Left lung (tissue), 10 donors: Measurements from ENCODE around the gene PARD6G. TPM values are rescaled to one million over a fixed set of nuclear protein-coding genes. Genes with fewer than 3 reads are reported as not detected.

ENCODE experiments used
- ATAC-seq: fragments of 200-7000 bp; cut with Tn5 transposase; one replicate; pipeline ENCODE4 v1.9.1; 2020; ENCODE audit warnings: moderate library complexity
- DNase-seq, 4 donors: peaks; one replicate each; pipeline ENCODE4 v3.0.0-alpha.2; 2013 to 2020
- H3K27ac ChIP-seq, 2 donors: fragments of 200-600 bp; sonication (generic) in 1 of 2; one replicate each; pipeline versions ENCODE4 v1.5.0 to v1.8.0; 2020 to 2021
- H3K27me3 ChIP-seq, 2 donors: fragments of 200-600 bp; sonication (generic) in 1 of 2; one replicate each; pipeline versions ENCODE4 v1.5.0 to v1.8.0; 2020 to 2021
- H3K36me3 ChIP-seq, 2 donors: fragments of 200-600 bp; sonication (generic) in 1 of 2; one replicate each; pipeline versions ENCODE4 v1.5.0 to v1.8.0; 2020 to 2021
- H3K4me1 ChIP-seq, 2 donors: fragments of 200-600 bp; one replicate each; pipeline ENCODE4 v1.8.0; 2021
- H3K4me3 ChIP-seq, 2 donors: fragments of 200-600 bp; sonication (generic) in 1 of 2; one replicate each; pipeline versions ENCODE4 v1.5.0 to v1.8.0; 2020 to 2021; ENCODE audit warnings: mild to moderate bottlenecking in 1 of 2
- H3K9me3 ChIP-seq, 2 donors: fragments of 200-600 bp; sonication (generic) in 1 of 2; one replicate each; pipeline versions ENCODE4 v1.5.0 to v1.8.0; 2020 to 2021
- intact Hi-C, 2 donors: fragments of 100-400 bp; cut with DNase I; formaldehyde crosslinking; loops; one replicate each; pipeline versions ENCODE4 v1.11.2 to v1.14.2; 2022
- polyA plus RNA-seq, 6 donors: library from polyadenylated mRNA; unstranded; fragments of 120-200 nt; gene quantifications; one replicate each; pipeline ENCODE4 v1.2.1, GENCODE V29; 2013; ENCODE audit not compliant: insufficient read length in 6 of 6
- total RNA-seq, 2 donors: library from RNA; stranded (reverse); fragmentation: NEBNext Ultra II Directional; extraction: Animal tissue kit (Norgen Biotek cat#: 25700); gene quantifications; one replicate each; pipeline ENCODE4 v1.2.1, GENCODE V29; 2021
- TF ChIP-seq, protein P1 (sequence below), 2 donors: fragments of 200-600 bp; sonication (generic) in 1 of 2; IDR thresholded peaks; one replicate each; pipeline versions ENCODE4 v1.5.0 to v1.8.0; 2021; ENCODE audit warnings: antibody characterized with exemption in 2 of 2
- donor health status: DM: no; HTN: yes; CAD: no.
- donor health status: DM: no; HTN: no; CAD: no.

PARD6G gene
- total and polyA plus RNA-seq, 8 donors, result 6.9 to 25.2 (median 19.8) TPM

DNA sequence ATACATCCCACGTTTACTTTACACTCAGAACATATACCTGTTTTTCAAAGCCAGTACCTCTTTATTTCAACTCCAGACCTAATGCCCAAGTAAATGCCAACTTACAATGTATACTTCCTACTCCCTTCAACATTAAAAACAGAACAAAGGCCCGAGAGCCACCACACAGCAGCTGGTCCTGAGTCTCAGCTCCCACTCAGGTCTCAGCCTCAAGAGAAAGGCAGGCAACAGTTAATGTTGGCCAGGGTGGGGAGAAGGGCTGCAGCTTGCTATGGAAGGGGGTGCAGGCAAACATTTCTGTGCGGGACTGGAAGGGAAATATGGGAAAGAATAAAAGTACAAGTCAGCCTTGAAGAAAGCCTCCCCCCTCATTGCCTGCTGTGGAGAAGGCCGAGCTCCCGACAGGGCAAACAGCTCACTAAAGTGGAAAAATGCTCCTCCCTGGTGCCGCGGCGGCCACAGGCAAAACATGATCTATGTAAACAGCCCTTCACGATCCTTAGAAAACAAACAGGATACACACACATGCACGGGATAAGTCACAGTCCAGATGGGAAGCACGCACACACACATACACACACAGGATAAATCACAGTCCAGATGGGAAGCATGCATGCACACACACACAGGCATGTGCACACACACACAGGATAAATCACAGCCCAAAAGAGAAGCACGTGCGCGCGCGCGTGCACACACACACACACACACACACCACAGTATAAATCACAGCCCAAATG lies 70.8 kb downstream of the PARD6G start:
- no peak overlapping the region for H3K27ac ChIP-seq
- H3K4me1 ChIP-seq, result no peaks in the 10 kb centered on the region
- no peaks in the 10 kb centered on the region for H3K9me3 ChIP-seq
- H3K27me3 ChIP-seq, result peaks cover 0 to 10% of the 10 kb centered on the region in 2 donors
- TF ChIP-seq, protein P1, sequence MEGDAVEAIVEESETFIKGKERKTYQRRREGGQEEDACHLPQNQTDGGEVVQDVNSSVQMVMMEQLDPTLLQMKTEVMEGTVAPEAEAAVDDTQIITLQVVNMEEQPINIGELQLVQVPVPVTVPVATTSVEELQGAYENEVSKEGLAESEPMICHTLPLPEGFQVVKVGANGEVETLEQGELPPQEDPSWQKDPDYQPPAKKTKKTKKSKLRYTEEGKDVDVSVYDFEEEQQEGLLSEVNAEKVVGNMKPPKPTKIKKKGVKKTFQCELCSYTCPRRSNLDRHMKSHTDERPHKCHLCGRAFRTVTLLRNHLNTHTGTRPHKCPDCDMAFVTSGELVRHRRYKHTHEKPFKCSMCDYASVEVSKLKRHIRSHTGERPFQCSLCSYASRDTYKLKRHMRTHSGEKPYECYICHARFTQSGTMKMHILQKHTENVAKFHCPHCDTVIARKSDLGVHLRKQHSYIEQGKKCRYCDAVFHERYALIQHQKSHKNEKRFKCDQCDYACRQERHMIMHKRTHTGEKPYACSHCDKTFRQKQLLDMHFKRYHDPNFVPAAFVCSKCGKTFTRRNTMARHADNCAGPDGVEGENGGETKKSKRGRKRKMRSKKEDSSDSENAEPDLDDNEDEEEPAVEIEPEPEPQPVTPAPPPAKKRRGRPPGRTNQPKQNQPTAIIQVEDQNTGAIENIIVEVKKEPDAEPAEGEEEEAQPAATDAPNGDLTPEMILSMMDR (IDR thresholded peaks at IDR 0.05), result no peak
- DNase-seq, result peak in 1 of 4 donors; percentile 41
- no peaks in the 10 kb centered on the region for H3K36me3 ChIP-seq
- intact Hi-C loops, result no loop called here
- no peak overlapping the region for H3K4me3 ChIP-seq
- peak; percentile 22 for ATAC-seq

DNA sequence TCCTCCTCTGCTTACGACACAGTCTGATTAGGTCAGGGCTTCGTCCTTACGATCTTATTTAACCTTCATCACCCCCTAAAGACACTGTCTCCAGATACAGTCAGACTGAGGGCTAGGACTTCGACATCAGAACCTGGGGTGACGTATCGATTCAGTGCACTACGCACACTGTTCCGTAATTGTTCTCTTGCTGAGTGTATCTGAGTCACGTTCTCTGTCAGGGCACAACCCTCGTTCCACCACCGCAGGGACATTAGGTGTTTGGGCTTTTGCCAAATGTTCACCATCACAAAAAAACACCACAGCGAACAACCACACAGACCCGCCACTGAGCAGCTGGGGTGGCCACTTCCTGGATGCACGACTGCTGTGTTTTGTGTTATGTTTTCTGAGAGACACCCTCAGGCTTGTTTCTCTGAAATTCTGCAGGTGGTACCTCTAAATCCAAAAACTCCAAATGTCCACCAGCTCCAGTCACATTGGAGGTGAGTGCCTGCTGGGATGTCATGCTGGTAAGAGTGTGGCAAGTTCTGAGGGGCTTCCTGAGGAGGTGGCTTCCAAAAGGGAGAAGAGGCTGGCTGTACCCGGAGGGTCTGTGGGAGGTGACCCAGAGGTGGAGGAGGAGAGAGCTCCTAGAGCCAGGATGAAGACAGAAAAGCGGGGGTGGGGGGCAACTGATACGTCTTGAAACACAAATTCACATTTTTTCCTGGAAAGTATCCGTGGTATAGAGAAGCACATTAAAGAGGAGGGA lies 71.7 kb downstream of the PARD6G start:
- DNase-seq, result no peak
- no peaks in the 10 kb centered on the region for H3K36me3 ChIP-seq
- H3K9me3 ChIP-seq, result no peaks in the 10 kb centered on the region
- TF ChIP-seq, protein P1 (IDR thresholded peaks at IDR 0.05), result no peak
- H3K27ac ChIP-seq, result no peak overlapping the region
- no peaks in the 10 kb centered on the region for H3K4me1 ChIP-seq
- intact Hi-C loops, result no loop called here
- H3K4me3 ChIP-seq, result no peak overlapping the region
- ATAC-seq, result no peak
- peaks cover 0 to 16% of the 10 kb centered on the region in 2 donors for H3K27me3 ChIP-seq

DNA sequence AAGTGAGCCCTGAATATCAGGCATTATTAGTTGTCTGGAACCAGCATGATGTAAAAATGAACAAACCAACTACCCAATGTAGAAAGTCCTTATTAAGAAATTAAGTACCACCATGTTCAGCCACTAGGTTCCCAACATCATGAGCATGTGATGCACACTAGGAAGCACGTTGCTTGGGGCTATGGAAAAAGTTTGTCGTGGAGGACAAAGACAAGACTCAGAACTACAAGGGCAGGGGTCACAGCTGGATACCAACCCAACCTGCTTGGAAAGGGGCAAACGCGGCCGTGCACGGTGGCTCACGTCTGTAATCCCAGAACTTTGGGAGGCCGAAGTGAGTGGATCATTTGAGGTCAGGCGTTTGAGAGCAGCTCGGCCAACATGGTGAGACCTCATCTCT lies 74.3 kb downstream of the PARD6G start:
- H3K4me1 ChIP-seq, result no peaks in the 10 kb centered on the region
- TF ChIP-seq, protein P1 (IDR thresholded peaks at IDR 0.05), result no peak
- H3K36me3 ChIP-seq, result no peaks in the 10 kb centered on the region
- no peak overlapping the region for H3K27ac ChIP-seq
- no peak for ATAC-seq
- H3K27me3 ChIP-seq, result peaks cover 0 to 19% of the 10 kb centered on the region in 2 donors
- no peak overlapping the region for H3K4me3 ChIP-seq
- H3K9me3 ChIP-seq, result no peaks in the 10 kb centered on the region
- DNase-seq, result no peak
- intact Hi-C loops, result no loop called here

DNA sequence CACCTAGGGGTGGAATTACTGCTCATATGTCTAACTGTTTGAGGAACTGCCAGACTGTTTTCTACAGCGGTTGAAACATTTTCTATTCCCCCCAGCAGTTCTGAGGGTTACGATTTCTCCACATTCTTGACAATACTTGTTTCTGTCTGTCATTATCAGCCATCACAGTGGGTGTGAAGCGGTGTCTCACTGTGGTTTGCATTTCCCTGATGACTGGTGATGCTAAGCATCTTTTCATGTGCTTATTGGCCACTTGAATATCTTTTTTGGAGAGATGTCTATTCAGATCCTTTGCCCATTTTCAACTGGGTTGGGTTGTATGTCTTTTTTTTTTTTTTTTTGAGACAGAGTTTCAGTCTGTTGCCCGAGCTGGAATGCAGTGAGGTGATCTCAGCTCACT lies 75.3 kb downstream of the PARD6G start:
- Histone ChIP-seq H3K4me3 (no peak overlapping the region), H3K9me3 (no peaks in the 10 kb centered on the region), H3K27me3 (peaks cover 0 to 22% of the 10 kb centered on the region in 2 donors), H3K27ac (no peak overlapping the region), H3K36me3 (no peaks in the 10 kb centered on the region), H3K4me1 (no peaks in the 10 kb centered on the region)
- TF ChIP-seq, protein P1 (IDR thresholded peaks at IDR 0.05), result no peak
- DNase-seq (no peak), ATAC-seq (no peak)
- intact Hi-C loops, result no loop called here
